ENCODE results near the gene BDH1. TPM values are rescaled to one million over a fixed set of nuclear protein-coding genes. Genes with fewer than 3 reads are reported as not detected.

Gene BDH1
- total RNA-seq, 2 donors from 2014 or later: 32.5 to 49.0 TPM

GRCh38 chr3:197522881-197523441, 32.8 kb downstream of the BDH1 start:
- H3K36me3 ChIP-seq (ENCODE audit: control insufficient read depth, insufficient read depth, low read length): no peaks in the 10 kb centered on the region
- no peaks in the 10 kb centered on the region for H3K9me3 ChIP-seq (ENCODE audit: control insufficient read depth, low read length)
- no peak for DNase-seq
- no peak overlapping the region for H3K27ac ChIP-seq (ENCODE audit: low read depth, low read length)
- H3K4me3 ChIP-seq (ENCODE audit: low read length): no peak overlapping the region
- H3K9ac ChIP-seq (ENCODE audit: extremely low read depth, low read length, poor library complexity, severe bottlenecking): no peak overlapping the region
- no peak overlapping the region for H3K27ac Mint-ChIP-seq
- no peaks in the 10 kb centered on the region for H3K9me3 Mint-ChIP-seq
- no peak overlapping the region for H3K4me3 Mint-ChIP-seq
- peaks cover 3% of the 10 kb centered on the region for H3K27me3 Mint-ChIP-seq (ENCODE audit: insufficient read depth)
- H3K4me1 Mint-ChIP-seq: peaks cover 32% of the 10 kb centered on the region
- peaks cover 50% of the 10 kb centered on the region for H3K36me3 Mint-ChIP-seq (ENCODE audit: low read depth)
- peaks cover 11% of the 10 kb centered on the region for H3K27me3 ChIP-seq (ENCODE audit: control insufficient read depth, insufficient read depth, low read length, poor library complexity, severe bottlenecking)
- WGBS, 2 experiments (ENCODE audit: insufficient coverage in 1 of 2, insufficient read length in 1 of 2): 92 to 96% methylated on average over 2 to 5 of the region's 5 CpGs
- no peak for TF ChIP-seq CTCF (conservative IDR thresholded peaks at IDR 0.05)
- H3K4me1 ChIP-seq (ENCODE audit: control insufficient read depth, insufficient read depth, low read length): peaks cover 12% of the 10 kb centered on the region

GRCh38 chr3:197522183-197522715, 33.5 kb downstream of the BDH1 start:
- Histone ChIP-seq H3K27me3 (ENCODE audit: control insufficient read depth, insufficient read depth, low read length, poor library complexity, severe bottlenecking) (peaks cover 11% of the 10 kb centered on the region), H3K4me1 (ENCODE audit: control insufficient read depth, insufficient read depth, low read length) (peaks cover 12% of the 10 kb centered on the region), H3K9me3 (ENCODE audit: control insufficient read depth, low read length) (no peaks in the 10 kb centered on the region), H3K4me3 (ENCODE audit: low read length) (no peak overlapping the region), H3K36me3 (ENCODE audit: control insufficient read depth, insufficient read depth, low read length) (no peaks in the 10 kb centered on the region), H3K9ac (ENCODE audit: extremely low read depth, low read length, poor library complexity, severe bottlenecking) (no peak overlapping the region), H3K27ac (ENCODE audit: low read depth, low read length) (no peak overlapping the region)
- Mint-ChIP-seq H3K4me3 (no peak overlapping the region), H3K4me1 (peaks cover 32% of the 10 kb centered on the region), H3K36me3 (ENCODE audit: low read depth) (peaks cover 48% of the 10 kb centered on the region), H3K27ac (no peak overlapping the region), H3K9me3 (no peaks in the 10 kb centered on the region), H3K27me3 (ENCODE audit: insufficient read depth) (peaks cover 3% of the 10 kb centered on the region)
- TF ChIP-seq CTCF (conservative IDR thresholded peaks at IDR 0.05): no peak
- no peak for DNase-seq
- WGBS, 2 experiments (ENCODE audit: insufficient coverage in 1 of 2, insufficient read length in 1 of 2): 95 to 97% methylated on average over 12 to 13 of the region's 13 CpGs

GRCh38 chr3:197521277-197522182, 34.2 kb downstream of the BDH1 start:
- H3K9me3 ChIP-seq (ENCODE audit: control insufficient read depth, low read length): no peaks in the 10 kb centered on the region
- Mint-ChIP-seq H3K27ac (peak overlapping the region; percentile 84), H3K4me3 (peak overlapping the region; percentile 4), H3K4me1 (peaks cover 34% of the 10 kb centered on the region), H3K36me3 (ENCODE audit: low read depth) (peaks cover 45% of the 10 kb centered on the region), H3K9me3 (no peaks in the 10 kb centered on the region), H3K27me3 (ENCODE audit: insufficient read depth) (peaks cover 2% of the 10 kb centered on the region)
- DNase-seq: peak; percentile 26
- H3K36me3 ChIP-seq (ENCODE audit: control insufficient read depth, insufficient read depth, low read length): no peaks in the 10 kb centered on the region
- WGBS, 2 experiments (ENCODE audit: insufficient coverage in 1 of 2, insufficient read length in 1 of 2): 90 to 91% methylated on average over 7 to 18 of the region's 18 CpGs
- H3K9ac ChIP-seq (ENCODE audit: extremely low read depth, low read length, poor library complexity, severe bottlenecking): no peak overlapping the region
- peaks cover 12% of the 10 kb centered on the region for H3K4me1 ChIP-seq (ENCODE audit: control insufficient read depth, insufficient read depth, low read length)
- TF ChIP-seq CTCF (conservative IDR thresholded peaks at IDR 0.05): no peak
- H3K27ac ChIP-seq (ENCODE audit: low read depth, low read length): peak overlapping the region; percentile 9
- no peak overlapping the region for H3K4me3 ChIP-seq (ENCODE audit: low read length)
- H3K27me3 ChIP-seq (ENCODE audit: control insufficient read depth, insufficient read depth, low read length, poor library complexity, severe bottlenecking): peaks cover 6% of the 10 kb centered on the region

Data from endodermal cell (in vitro differentiated cells).